HL-60 (cell line): ENCODE measurements around the gene SLC25A53.
"Not testable (repeated sequence)": the region's sequence is repeated elsewhere in the genome, so short reads cannot be mapped to it uniquely, and the experiment has no call there.

Experiments used
- GABPA ChIP-seq: IDR thresholded peaks from 2 replicates; pipeline ENCODE4 v1.6.1; 2012; ENCODE audit warnings: low read depth
- POLR2AphosphoS5 ChIP-seq: IDR thresholded peaks from 2 replicates; pipeline ENCODE4 v1.6.1; 2012; ENCODE audit warnings: low read depth
- TF ChIP-seq, protein P1 (sequence below): IDR thresholded peaks from one replicate; pipeline ENCODE4 v1.5.1; 2011; ENCODE audit warnings: low read length, control low read depth, inconsistent platforms; ENCODE audit not compliant: insufficient read depth

DNA sequence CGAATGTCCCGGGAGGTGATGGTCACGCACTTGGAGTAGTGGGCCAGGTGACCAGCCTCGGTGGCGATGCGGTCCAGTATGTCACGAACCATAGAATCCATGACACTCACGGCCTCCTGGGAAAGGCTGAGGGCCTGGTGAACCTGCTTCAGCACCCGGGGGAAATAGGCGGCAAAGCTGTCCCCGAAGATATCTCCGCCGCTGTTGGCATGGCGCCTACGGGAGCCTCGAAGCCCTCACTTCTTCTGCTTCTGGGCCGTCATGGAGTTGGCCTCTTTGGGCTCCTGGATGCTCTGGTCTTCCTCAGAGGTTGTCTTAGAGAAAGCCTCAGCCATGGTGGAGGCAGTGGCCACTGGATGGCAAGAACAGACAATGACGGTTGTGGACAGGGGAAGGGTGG is 94.2 kb downstream of the SLC25A53 start:
- TF ChIP-seq POLR2AphosphoS5, GABPA: not testable (repeated sequence)
- TF ChIP-seq, protein P1, sequence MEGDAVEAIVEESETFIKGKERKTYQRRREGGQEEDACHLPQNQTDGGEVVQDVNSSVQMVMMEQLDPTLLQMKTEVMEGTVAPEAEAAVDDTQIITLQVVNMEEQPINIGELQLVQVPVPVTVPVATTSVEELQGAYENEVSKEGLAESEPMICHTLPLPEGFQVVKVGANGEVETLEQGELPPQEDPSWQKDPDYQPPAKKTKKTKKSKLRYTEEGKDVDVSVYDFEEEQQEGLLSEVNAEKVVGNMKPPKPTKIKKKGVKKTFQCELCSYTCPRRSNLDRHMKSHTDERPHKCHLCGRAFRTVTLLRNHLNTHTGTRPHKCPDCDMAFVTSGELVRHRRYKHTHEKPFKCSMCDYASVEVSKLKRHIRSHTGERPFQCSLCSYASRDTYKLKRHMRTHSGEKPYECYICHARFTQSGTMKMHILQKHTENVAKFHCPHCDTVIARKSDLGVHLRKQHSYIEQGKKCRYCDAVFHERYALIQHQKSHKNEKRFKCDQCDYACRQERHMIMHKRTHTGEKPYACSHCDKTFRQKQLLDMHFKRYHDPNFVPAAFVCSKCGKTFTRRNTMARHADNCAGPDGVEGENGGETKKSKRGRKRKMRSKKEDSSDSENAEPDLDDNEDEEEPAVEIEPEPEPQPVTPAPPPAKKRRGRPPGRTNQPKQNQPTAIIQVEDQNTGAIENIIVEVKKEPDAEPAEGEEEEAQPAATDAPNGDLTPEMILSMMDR: not testable (repeated sequence)
